Epithelial cell of esophagus (primary cell): ENCODE data around the gene KRTAP10-7.
"Not testable (repeated sequence)": the region's sequence is repeated elsewhere in the genome, so short reads cannot be mapped to it uniquely, and the experiment has no call there.

ENCODE experiments used
- DNase-seq: peaks from one replicate; pipeline ENCODE4 v3.0.0; 2010; ENCODE audit warnings: low read depth
- H3K4me3 ChIP-seq: 2 replicates; pipeline ENCODE4 v1.5.1; 2011; ENCODE audit warnings: mild to moderate bottlenecking, low read length, control low read depth
- TF ChIP-seq, protein P1 (sequence below): IDR thresholded peaks from 2 replicates; pipeline ENCODE4 v1.5.1; 2011; ENCODE audit warnings: low read depth, mild to moderate bottlenecking, low read length, control low read depth, inconsistent platforms; ENCODE audit not compliant: insufficient read depth; ENCODE audit errors: missing control alignments

KRTAP10-7 gene

DNA sequence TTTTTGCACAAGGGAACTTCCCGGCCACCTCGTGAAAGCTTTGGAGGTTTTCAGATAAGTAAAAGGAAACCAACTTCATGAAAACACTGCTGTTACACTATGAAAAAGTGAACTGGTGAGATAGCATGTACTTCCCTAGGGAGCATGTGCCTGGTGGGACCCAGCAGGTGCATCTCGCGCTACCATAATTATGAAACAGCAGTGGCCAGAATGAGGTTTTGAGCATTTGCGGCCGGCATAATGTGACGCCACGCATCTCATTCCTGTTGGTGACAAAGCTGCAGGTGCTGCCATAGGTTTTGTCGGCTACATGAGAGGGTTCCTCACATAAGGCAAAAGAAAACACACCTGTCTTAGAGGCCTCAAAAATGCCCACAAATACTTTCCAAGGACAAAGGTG, 43.5 kb upstream of the KRTAP10-7 start:
- no peak overlapping the region for H3K4me3 ChIP-seq
- TF ChIP-seq, protein P1, sequence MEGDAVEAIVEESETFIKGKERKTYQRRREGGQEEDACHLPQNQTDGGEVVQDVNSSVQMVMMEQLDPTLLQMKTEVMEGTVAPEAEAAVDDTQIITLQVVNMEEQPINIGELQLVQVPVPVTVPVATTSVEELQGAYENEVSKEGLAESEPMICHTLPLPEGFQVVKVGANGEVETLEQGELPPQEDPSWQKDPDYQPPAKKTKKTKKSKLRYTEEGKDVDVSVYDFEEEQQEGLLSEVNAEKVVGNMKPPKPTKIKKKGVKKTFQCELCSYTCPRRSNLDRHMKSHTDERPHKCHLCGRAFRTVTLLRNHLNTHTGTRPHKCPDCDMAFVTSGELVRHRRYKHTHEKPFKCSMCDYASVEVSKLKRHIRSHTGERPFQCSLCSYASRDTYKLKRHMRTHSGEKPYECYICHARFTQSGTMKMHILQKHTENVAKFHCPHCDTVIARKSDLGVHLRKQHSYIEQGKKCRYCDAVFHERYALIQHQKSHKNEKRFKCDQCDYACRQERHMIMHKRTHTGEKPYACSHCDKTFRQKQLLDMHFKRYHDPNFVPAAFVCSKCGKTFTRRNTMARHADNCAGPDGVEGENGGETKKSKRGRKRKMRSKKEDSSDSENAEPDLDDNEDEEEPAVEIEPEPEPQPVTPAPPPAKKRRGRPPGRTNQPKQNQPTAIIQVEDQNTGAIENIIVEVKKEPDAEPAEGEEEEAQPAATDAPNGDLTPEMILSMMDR, result no peak
- no peak for DNase-seq

DNA sequence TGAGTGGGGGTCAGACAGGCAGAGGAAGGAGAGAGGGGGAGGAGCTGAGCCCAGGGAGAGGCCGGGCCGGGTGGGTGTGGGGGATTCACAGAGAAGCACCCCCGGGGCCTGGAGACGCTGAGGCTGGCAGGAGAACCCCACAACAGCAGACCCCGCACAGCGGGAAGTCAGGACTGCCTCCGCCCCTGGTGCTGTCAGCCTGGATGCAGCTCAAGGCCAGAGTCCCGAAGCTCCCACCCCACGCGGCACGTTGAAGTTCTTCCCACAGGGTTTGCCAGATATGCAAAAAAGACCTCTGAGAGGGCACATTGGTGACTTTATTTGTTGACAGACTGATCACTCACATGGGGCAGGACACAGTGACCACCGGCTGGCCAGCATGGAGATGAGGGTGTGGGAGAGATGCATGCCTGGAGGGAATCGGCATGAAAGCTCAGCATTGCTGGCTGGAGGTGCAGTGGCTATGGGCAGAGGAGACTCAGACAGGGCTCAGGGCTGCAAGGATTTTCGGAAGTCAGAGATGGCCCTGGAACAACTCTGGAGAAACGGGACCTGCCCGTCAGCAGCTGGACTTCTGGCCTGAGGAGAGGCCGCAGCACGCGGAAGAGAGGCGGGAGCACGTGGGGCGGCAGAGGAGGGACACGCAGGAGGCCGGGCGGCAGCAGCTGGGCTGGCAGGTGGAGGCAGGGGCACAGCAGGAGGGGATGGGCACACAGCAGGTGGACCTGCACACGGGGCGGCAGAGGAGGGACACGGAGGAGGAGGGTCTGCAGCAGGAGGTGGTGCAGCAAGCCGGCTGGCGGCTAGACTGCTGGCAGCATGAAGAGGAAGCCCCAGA, 42.7 kb upstream of the KRTAP10-7 start:
- TF ChIP-seq, protein P1, result no peak
- no peak for DNase-seq
- no peak overlapping the region for H3K4me3 ChIP-seq

DNA sequence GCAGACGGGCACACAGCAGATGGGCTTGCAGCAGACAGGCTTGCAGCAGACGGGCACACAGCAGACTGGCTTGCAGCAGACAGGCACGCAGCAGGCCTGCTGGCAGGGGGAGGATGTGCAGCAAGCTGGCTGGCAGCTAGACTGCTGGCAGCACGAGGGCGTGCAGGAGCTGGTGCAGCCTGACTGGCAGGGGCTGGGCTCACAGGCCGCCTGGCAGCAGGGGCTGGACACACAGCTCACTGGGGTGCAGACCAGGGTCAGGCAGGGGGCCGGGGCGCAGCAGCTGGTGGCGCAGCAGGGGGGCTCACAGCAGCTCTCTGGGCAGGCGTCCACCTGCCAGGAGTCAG, 42.1 kb upstream of the KRTAP10-7 start:
- not testable (repeated sequence) for H3K4me3 ChIP-seq, DNase-seq

DNA sequence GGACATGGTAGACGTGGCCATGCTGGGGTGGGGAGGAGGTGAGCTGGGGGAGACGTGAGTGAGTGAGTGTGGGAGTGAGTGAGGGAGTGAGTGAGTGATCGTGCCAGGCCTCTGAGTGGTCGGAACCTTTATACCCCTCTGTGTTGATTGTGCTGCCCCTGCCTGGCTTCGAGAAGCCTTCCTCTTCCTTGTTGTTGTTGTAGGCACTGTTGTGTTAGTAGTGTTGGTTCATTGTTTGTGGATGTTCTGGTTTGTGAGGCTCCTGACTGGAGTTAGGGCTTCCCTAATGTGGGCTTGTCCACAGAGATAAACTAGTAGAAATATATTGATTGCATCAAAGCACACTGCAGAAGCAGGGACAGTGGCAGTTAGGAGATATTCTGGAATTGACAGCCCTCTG, 41.7 kb upstream of the KRTAP10-7 start, which contains the start of gene KRTAP10-3:
TSS of gene KRTAP10-3 (minus strand) at position 101 of the 400 bp plus-strand sequence. CDS start at position 21, 80 bp downstream.
- DNase-seq, result no peak
- H3K4me3 ChIP-seq, result no peak within 1 kb of the TSS
- TF ChIP-seq, protein P1, result no peak

DNA sequence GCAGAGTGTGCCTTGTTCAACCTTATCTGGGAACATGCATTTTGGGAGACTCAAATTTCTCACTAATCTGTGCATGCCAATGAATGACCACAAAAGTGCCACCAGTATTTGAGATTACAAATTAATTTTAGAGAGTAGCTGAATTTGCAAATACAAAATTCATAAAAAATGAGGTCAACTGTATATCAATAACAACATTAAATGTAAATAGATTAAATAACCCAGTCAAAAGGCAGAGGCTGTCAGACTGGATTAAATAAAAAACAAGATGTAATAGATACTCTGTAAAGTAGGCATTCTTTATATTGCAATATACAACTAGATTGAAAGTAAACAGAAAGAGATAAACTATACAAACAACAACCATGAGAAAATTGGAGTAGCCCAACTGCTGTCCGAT, 36.3 kb upstream of the KRTAP10-7 start:
- TF ChIP-seq, protein P1, result no peak
- DNase-seq, result no peak
- no peak overlapping the region for H3K4me3 ChIP-seq

DNA sequence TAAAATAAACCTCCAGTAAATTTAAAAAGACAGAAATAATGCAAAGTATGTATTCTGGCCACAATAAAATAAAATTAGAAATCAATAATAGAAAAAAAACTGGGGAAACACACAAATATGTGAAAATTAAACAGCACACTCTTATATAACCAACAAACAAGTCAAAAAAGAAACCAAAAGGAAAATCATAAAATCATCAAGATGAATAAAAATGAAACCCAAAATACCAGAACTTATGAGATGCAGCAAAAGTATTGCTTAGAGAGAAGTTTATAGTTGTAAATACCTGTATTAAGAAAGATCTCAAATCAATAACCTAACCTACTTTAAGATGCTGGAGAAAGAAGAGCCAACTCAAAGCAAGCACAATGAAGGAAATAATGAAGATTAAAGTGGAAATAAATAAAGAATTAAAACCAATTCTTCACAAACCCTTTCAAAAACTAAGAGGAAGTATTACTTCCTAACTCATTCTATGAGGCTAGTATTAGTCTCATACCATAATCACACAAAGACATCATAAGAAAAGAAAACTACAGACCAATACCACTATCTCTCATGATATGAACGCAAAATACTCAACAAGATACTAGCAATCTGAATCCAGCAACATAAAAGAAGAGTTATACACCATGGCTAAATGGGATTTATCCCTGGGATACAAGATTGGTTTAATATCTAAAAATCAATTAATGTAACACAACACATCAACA, 35.4 kb upstream of the KRTAP10-7 start:
- DNase-seq, result no peak
- TF ChIP-seq, protein P1, result no peak
- no peak overlapping the region for H3K4me3 ChIP-seq

DNA sequence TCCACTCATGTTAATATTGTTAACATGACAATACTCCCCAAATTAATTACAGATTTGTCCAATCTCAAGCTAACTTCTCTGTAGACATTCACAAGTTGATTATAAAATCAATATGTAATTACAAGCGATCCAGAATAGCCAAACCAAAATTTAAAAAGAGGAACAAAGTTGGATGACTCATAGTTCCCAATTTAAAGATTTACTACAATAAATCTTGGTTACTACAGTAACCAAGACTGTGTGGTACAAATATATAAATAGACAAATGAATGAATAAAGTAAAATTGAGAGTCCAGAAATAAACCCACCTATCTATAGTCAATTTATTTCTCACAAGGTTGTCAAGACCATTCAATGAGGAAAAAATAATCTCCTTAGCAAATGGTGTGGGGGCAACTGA, 34.0 kb upstream of the KRTAP10-7 start:
- TF ChIP-seq, protein P1, result no peak
- no peak overlapping the region for H3K4me3 ChIP-seq
- no peak for DNase-seq
